Omental fat pad (tissue), 4 donors: ENCODE data around the gene SCGN. TPM values are rescaled to one million over a fixed set of nuclear protein-coding genes. Genes with fewer than 3 reads are reported as not detected.

Experiments
- ATAC-seq: fragments of 150-250 bp; one replicate; pipeline ENCODE4 v1.9.1; 2016; ENCODE audit warnings: mild to moderate bottlenecking, moderate library complexity; ENCODE audit not compliant: low FRiP score
- DNase-seq: peaks from one replicate; pipeline ENCODE4 v3.0.0-alpha.2; 2019; ENCODE audit warnings: low spot score
- CTCF ChIP-seq, 3 donors: fragments of 450-650 bp; IDR thresholded peaks; one replicate each; pipeline ENCODE4 v1.5.1; 2016 to 2017; ENCODE audit warnings: antibody characterized with exemption in 3 of 3, mild to moderate bottlenecking in 3 of 3, moderate library complexity in 2 of 3
- total RNA-seq, 4 donors: library from RNA; depleted of rRNA; stranded (reverse); fragments of >200 nt; gene quantifications; one replicate each; pipeline ENCODE4 v1.1.0, GENCODE V29; 2016

The SCGN gene
- total RNA-seq, 4 donors from 2014 or later: 2.4 to 18.1 (median 6.4) TPM

- ATAC-seq (no peak), DNase-seq (no peak)
- TF ChIP-seq CTCF (IDR thresholded peaks at IDR 0.05): no peak
These were observed 38.0 kb upstream of the SCGN start for GRCh38 chr6:25614052-25614451.

GRCh38 chr6:25615471-25615870 is 36.5 kb upstream of the SCGN start:
- TF ChIP-seq CTCF (IDR thresholded peaks at IDR 0.05): no peak
- ATAC-seq (no peak), DNase-seq (no peak)

GRCh38 chr6:25617997-25618396 is 34.0 kb upstream of the SCGN start:
- TF ChIP-seq CTCF (IDR thresholded peaks at IDR 0.05): no peak
- DNase-seq (no peak), ATAC-seq (no peak)

- ATAC-seq (no peak), DNase-seq (no peak)
- no peak for TF ChIP-seq CTCF (IDR thresholded peaks at IDR 0.05)
These were observed 32.8 kb upstream of the SCGN start for GRCh38 chr6:25619217-25619616.

- no peak for TF ChIP-seq CTCF (IDR thresholded peaks at IDR 0.05)
- ATAC-seq: no peak
- DNase-seq: no peak
These were observed 31.6 kb upstream of the SCGN start for GRCh38 chr6:25620391-25620790.

GRCh38 chr6:25623065-25623464 is 28.9 kb upstream of the SCGN start:
- TF ChIP-seq CTCF (IDR thresholded peaks at IDR 0.05): no peak
- no peak for DNase-seq
- no peak for ATAC-seq

GRCh38 chr6:25623879-25624278 is 28.1 kb upstream of the SCGN start:
- no peak for ATAC-seq
- no peak for TF ChIP-seq CTCF (IDR thresholded peaks at IDR 0.05)

More at GRCh38 chr6:25623879-25624278, 28.1 kb upstream of the SCGN start:
- DNase-seq: no peak
